Head of caudate nucleus (tissue), 42 donors: ENCODE data around the gene APEX1.
"Not testable (repeated sequence)": the region's sequence is repeated elsewhere in the genome, so short reads cannot be mapped to it uniquely, and the experiment has no call there.

Experiments used
- DNase-seq, 42 donors: peaks; one replicate each; pipeline versions ENCODE4 v3.0.0 to v3.0.0-alpha.2; 2020 to 2021; ENCODE audit warnings: mixed read lengths in 7 of 42
- intact Hi-C: fragments of 100-400 bp; cut with DNase I; formaldehyde crosslinking; loops from one replicate; pipeline ENCODE4 v1.15.0; 2022

The APEX1 gene

DNA sequence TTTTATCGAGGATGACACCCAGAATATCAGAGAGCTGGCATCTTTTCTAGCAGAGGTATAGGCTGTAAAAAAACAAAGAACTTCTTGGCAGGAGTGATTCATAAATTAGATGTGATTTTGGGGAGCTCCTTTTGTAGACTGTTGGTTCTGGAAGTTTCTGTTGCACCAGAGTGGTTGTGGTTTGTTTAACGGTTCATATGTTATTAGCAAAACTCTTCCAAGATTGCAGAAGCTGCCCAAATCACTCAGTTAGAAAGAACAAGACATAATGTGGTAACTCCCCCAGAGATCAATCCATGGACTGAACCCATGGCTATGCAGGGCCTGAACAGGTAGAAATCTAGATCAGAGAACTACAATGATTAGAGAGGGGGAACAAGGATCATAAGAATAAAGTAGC is 43.6 kb downstream of the APEX1 start:
- DNase-seq = no peak
- intact Hi-C loops = no loop called here

DNA sequence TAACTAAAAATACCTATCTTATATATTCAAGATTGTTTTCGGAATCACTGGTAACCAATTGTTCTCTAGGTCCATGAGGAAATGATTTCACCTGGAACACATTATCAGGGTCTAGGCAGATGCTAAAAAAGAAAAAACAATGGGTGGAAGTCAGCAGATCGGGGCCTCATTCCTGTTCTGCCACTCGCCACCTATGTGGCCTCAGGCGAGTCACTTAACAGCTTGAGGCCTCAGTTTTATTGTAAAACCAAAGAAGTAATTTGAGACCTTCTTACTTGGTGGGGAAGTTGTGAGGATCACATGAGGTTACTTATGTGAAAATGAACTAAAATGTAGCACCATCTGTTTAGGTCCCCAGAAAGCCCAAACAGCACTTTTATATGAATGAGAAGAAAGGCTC is 44.1 kb downstream of the APEX1 start:
- DNase-seq = no peak
- intact Hi-C loops = no loop called here

DNA sequence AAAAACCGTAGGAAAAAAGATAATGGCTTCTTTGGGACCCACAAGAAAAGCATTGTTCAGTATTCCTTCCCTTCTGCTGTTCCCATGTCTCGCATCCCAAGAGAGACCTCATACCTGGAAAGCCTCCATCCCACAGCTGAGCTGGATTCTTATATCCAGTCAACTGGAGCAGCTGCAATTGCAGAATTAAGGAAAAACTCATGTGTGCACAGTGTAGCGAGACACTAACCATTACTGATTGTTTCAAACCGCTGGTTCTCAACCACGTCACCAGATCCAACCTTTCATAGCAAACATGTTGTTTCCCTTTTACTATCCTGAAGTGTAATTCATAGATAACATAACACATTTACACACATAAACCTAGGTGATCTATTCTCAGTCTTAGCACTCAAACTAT is 44.9 kb downstream of the APEX1 start:
- intact Hi-C loops = no loop called here

DNA sequence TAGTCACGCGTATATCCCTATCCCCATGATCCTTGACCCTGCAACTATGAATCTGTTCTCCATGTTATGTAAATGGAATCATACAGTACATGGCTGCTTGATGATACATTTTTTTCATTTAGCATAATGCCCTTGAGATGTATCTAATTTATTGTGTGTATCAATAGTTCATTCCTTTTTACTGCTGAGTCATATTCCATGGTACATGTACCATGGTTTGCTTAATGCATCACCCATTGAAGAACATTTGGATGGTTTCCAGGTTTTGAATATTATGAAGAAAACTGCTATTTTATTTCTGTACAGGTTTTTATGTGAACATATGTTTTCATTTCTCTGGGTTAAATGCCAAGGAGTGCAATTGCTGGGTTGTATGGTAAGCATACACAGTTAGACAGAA is 46.3 kb downstream of the APEX1 start:
- intact Hi-C loops = no loop called here
- no peak for DNase-seq

More for the DNA sequence above, 44.9 kb downstream of the APEX1 start:
- DNase-seq = no peak

- peak in 20 of 42 donors; percentile 2 to 42 (median 14) for DNase-seq
- intact Hi-C loops = no loop called here
These were observed 48.9 kb downstream of the APEX1 start for GRCh38 chr14:20503898-20504297.

GRCh38 chr14:20506276-20506675 is 51.2 kb downstream of the APEX1 start:
- intact Hi-C loops = not testable (repeated sequence)

GRCh38 chr14:20506752-20507151 is 51.7 kb downstream of the APEX1 start:
- DNase-seq, intact Hi-C loops: not testable (repeated sequence)

More at GRCh38 chr14:20506276-20506675, 51.2 kb downstream of the APEX1 start:
- DNase-seq = not testable (repeated sequence)
